ENCODE data around the gene PAIP2. TPM values are rescaled to one million over a fixed set of nuclear protein-coding genes. Genes with fewer than 3 reads are reported as not detected.
"Not testable (repeated sequence)": the region's sequence is repeated elsewhere in the genome, so short reads cannot be mapped to it uniquely, and the experiment has no call there.

Gene PAIP2
- total RNA-seq, 1 donor: 70.9 TPM

DNA sequence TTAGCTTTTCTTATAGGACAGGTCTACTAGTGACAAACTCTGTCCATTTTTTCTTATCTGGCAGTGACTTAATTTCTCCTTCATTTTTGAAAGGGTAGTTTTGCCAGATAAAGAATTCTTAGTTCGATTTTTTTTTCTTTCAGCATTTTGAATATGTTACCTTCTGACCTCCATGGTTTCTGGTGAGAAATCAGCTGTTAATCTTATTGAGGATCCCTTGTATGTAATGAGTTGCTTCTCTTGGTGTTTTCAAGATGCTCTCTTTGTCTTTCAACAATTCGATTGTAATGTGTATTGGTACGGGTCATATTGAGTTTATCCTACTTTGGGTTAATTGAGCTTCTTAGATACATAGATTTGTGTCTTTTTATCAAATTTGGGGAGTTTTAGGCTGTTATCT, 12.5 kb downstream of the PAIP2 start:
- DNase-seq (ENCODE audit: low read depth): no peak
- H3K4me3 ChIP-seq (ENCODE audit: low read depth, low read length): no peak overlapping the region
- TF ChIP-seq, protein P1, sequence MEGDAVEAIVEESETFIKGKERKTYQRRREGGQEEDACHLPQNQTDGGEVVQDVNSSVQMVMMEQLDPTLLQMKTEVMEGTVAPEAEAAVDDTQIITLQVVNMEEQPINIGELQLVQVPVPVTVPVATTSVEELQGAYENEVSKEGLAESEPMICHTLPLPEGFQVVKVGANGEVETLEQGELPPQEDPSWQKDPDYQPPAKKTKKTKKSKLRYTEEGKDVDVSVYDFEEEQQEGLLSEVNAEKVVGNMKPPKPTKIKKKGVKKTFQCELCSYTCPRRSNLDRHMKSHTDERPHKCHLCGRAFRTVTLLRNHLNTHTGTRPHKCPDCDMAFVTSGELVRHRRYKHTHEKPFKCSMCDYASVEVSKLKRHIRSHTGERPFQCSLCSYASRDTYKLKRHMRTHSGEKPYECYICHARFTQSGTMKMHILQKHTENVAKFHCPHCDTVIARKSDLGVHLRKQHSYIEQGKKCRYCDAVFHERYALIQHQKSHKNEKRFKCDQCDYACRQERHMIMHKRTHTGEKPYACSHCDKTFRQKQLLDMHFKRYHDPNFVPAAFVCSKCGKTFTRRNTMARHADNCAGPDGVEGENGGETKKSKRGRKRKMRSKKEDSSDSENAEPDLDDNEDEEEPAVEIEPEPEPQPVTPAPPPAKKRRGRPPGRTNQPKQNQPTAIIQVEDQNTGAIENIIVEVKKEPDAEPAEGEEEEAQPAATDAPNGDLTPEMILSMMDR (IDR thresholded peaks at IDR 0.05; ENCODE audit: insufficient read depth, low read length): no peak

DNA sequence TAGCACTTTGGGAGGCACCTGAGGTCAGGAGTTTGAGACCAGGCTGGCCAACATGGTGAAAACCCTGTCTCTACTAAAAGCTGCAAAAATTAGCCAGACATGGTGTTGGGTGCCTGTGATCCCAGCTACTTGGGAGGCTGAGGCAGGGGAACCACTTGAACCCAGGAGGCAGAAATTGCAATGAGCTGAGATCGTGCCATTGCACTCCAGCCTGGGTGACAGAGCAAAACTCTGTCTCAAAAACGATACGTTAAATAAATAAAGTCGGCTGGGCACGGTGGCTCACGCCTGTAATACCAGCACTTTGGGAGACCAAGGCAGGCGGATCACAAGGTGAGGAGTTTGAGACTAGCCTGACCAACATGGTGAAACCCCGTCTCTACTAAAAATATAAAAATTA, 14.2 kb downstream of the PAIP2 start:
- DNase-seq (ENCODE audit: low read depth): not testable (repeated sequence)

GRCh38 chr5:139358064-139358463, 16.4 kb downstream of the PAIP2 start:
- DNase-seq (ENCODE audit: low read depth): no peak
- H3K4me3 ChIP-seq (ENCODE audit: low read depth, low read length): no peak overlapping the region
- TF ChIP-seq, protein P1 (IDR thresholded peaks at IDR 0.05; ENCODE audit: insufficient read depth, low read length): no peak

More for the DNA sequence above, 14.2 kb downstream of the PAIP2 start:
- H3K4me3 ChIP-seq (ENCODE audit: low read depth, low read length): not testable (repeated sequence)

GRCh38 chr5:139360384-139360783, 18.7 kb downstream of the PAIP2 start:
- DNase-seq (ENCODE audit: low read depth): no peak
- no peak overlapping the region for H3K4me3 ChIP-seq (ENCODE audit: low read depth, low read length)
- TF ChIP-seq, protein P1 (IDR thresholded peaks at IDR 0.05; ENCODE audit: insufficient read depth, low read length): no peak

DNA sequence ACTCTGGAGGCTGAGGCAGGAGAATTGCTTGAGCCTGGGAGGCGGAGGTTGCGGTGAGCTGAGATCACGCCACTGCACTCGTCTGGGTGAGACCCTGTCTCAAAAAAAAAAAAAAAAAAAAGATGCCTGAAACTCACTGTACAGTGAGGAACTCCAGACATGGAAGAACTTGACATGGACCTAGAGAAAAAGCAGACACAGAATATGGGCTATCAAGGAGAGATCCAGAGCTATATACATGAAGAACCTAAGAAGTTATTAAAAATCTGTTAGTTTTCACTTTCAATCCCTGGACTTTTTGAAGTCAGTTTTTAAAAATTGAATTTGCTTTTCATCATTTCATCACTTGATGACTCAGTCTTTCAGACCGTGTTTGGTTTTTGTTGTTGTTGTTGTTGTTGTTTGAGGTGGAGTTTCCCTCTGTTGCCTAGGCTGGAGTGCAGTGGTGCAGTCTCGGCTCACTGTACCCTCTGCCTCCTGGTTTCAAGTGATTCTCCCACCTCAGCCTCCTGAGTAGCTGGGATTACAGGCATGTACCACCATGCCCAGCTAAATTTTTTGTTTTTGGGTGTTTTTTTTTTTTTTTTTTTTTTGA, 20.3 kb downstream of the PAIP2 start:
- H3K4me3 ChIP-seq (ENCODE audit: low read depth, low read length): no peak overlapping the region
- TF ChIP-seq, protein P1 (IDR thresholded peaks at IDR 0.05; ENCODE audit: insufficient read depth, low read length): no peak
- no peak for DNase-seq (ENCODE audit: low read depth)

DNA sequence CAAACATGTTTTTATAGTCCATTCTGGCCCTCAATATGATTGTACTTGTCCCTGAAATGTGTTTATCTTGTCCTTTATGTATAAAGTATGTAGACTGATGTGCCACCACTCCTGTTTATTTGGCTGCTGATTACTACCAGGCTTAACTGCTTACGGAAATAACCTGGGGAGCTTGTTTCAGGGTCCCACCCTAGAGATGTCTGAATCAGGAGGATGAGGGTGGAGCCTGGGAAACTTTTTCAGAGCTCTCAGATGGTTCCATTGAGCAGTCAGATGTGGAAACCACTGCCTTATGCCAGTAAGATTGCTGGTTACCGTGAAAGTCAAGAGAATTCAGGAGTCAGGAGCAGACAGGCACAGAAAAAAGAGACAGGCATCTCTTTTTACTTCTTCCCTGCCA, 22.3 kb downstream of the PAIP2 start:
- H3K4me3 ChIP-seq (ENCODE audit: low read depth, low read length): no peak overlapping the region
- DNase-seq (ENCODE audit: low read depth): no peak
- TF ChIP-seq, protein P1 (IDR thresholded peaks at IDR 0.05; ENCODE audit: insufficient read depth, low read length): no peak

DNA sequence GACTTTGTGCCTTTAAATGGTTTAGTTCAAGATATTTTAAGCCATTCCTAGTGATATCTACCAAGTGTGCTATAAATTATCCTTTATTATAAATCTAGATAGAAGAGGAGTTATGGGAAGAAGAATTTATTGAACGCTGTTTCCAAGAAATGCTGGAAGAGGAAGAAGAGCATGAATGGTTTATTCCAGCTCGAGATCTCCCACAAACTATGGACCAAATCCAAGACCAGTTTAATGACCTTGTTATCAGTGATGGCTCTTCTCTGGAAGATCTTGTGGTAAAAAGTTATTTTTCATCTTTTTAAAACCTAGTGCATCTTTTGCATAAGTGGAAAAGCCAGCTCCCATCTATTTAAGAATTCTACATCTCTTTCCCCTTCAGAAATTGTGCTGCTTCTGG, 22.8 kb downstream of the PAIP2 start:
- no peak for DNase-seq (ENCODE audit: low read depth)
- no peak overlapping the region for H3K4me3 ChIP-seq (ENCODE audit: low read depth, low read length)
- TF ChIP-seq, protein P1 (IDR thresholded peaks at IDR 0.05; ENCODE audit: insufficient read depth, low read length): no peak

Data from fibroblast of the aortic adventitia (primary cell).